Lower lobe of right lung (tissue), 2 donors: ENCODE data around the gene MEIOSIN. TPM values are rescaled to one million over a fixed set of nuclear protein-coding genes. Genes with fewer than 3 reads are reported as not detected.

Experiments
- ATAC-seq, 2 donors: fragments of 200-7000 bp; cut with Tn5 transposase; one replicate each; pipeline ENCODE4 v1.9.1; 2020 to 2022; ENCODE audit warnings: mild to moderate bottlenecking in 2 of 2, moderate library complexity in 2 of 2
- DNase-seq: peaks from one replicate; pipeline ENCODE4 v3.0.0-alpha.2; 2020
- H3K27ac ChIP-seq: fragments of 200-600 bp; one replicate; pipeline ENCODE4 v1.8.0; 2022
- H3K27me3 ChIP-seq: fragments of 200-600 bp; one replicate; pipeline ENCODE4 v1.8.0; 2022; ENCODE audit warnings: low read depth
- H3K36me3 ChIP-seq: fragments of 200-600 bp; one replicate; pipeline ENCODE4 v1.8.0; 2022; ENCODE audit warnings: mild to moderate bottlenecking
- H3K4me1 ChIP-seq: fragments of 200-600 bp; one replicate; pipeline ENCODE4 v1.8.0; 2022
- H3K4me3 ChIP-seq: fragments of 200-600 bp; one replicate; pipeline ENCODE4 v1.8.0; 2022; ENCODE audit warnings: mild to moderate bottlenecking
- H3K9me3 ChIP-seq: fragments of 200-600 bp; one replicate; pipeline ENCODE4 v1.8.0; 2022
- CTCF ChIP-seq: fragments of 200-600 bp; IDR thresholded peaks from one replicate; pipeline ENCODE4 v1.8.0; 2022; ENCODE audit warnings: antibody characterized with exemption, mild to moderate bottlenecking
- intact Hi-C: fragments of 100-400 bp; cut with DNase I; formaldehyde crosslinking; loops from one replicate; pipeline ENCODE4 v1.11.0; 2022
- total RNA-seq: library from RNA; stranded (reverse); fragmentation: NEBNext Ultra II Directional; extraction: Animal tissue kit (Norgen Biotek cat#: 25700); gene quantifications from one replicate; pipeline ENCODE4 v1.2.1, GENCODE V29; 2021
- donor health status: DM: no; HTN: yes; CAD: no; lungs with severe emphysema.

MEIOSIN gene
- total RNA-seq, 1 donor from 2014 or later = not detected

GRCh38 chr19:45768984-45769782 lies 35.9 kb downstream of the MEIOSIN start, which contains the start of gene SIX5:
Gene SIX5 (minus strand): TSS chr19:45769252. CDS start chr19:45768844, 408 bp downstream.
- DNase-seq (peak; percentile 97), ATAC-seq (peak; percentile 78 to 87)
- no peak for TF ChIP-seq CTCF
- peaks cover 26% of the 10 kb centered on the region for H3K27me3 ChIP-seq
- intact Hi-C loops = no loop called here
- H3K4me1 ChIP-seq = peaks cover 41% of the 10 kb centered on the region
- H3K4me3 ChIP-seq = peak within 1 kb of the TSS; percentile 73
- no peaks in the 10 kb centered on the region for H3K9me3 ChIP-seq
- H3K36me3 ChIP-seq = peaks cover 10% of the 10 kb centered on the region
- H3K27ac ChIP-seq = peak within 1 kb of the TSS; percentile 89

GRCh38 chr19:45769821-45770191 lies 36.6 kb downstream of the MEIOSIN start:
- Histone ChIP-seq H3K36me3 (peaks cover 13% of the 10 kb centered on the region), H3K4me3 (peak overlapping the region; percentile 73), H3K9me3 (no peaks in the 10 kb centered on the region), H3K27ac (peak overlapping the region; percentile 89), H3K27me3 (peaks cover 26% of the 10 kb centered on the region), H3K4me1 (peaks cover 34% of the 10 kb centered on the region)
- TF ChIP-seq CTCF = no peak
- intact Hi-C loops = no loop called here
- ATAC-seq (peak in 1 of 2 donors; percentile 3), DNase-seq (peak; percentile 68)

GRCh38 chr19:45770192-45771101 lies 37.2 kb downstream of the MEIOSIN start:
- peak overlapping the region; percentile 89 for H3K27ac ChIP-seq
- intact Hi-C loops = no loop called here
- peak overlapping the region; percentile 73 for H3K4me3 ChIP-seq
- DNase-seq (peak; percentile 96), ATAC-seq (peak; percentile 85 to 89)
- peak; percentile 97 for TF ChIP-seq CTCF
- H3K4me1 ChIP-seq = peaks cover 34% of the 10 kb centered on the region
- no peaks in the 10 kb centered on the region for H3K9me3 ChIP-seq
- peaks cover 14% of the 10 kb centered on the region for H3K36me3 ChIP-seq
- H3K27me3 ChIP-seq = peaks cover 26% of the 10 kb centered on the region

- ATAC-seq (no peak), DNase-seq (no peak)
- H3K27ac ChIP-seq = peak overlapping the region; percentile 89
- peak overlapping the region; percentile 73 for H3K4me3 ChIP-seq
- H3K4me1 ChIP-seq = peaks cover 26% of the 10 kb centered on the region
- peaks cover 16% of the 10 kb centered on the region for H3K36me3 ChIP-seq
- H3K27me3 ChIP-seq = peaks cover 18% of the 10 kb centered on the region
- TF ChIP-seq CTCF = no peak
- H3K9me3 ChIP-seq = no peaks in the 10 kb centered on the region
- intact Hi-C loops = no loop called here
Observed at GRCh38 chr19:45771311-45771933, 38.2 kb downstream of the MEIOSIN start.

- TF ChIP-seq CTCF = no peak
- no peak overlapping the region for H3K4me3 ChIP-seq
- ATAC-seq (no peak), DNase-seq (no peak)
- peaks cover 17% of the 10 kb centered on the region for H3K4me1 ChIP-seq
- H3K36me3 ChIP-seq = peaks cover 24% of the 10 kb centered on the region
- H3K27ac ChIP-seq = no peak overlapping the region
- H3K9me3 ChIP-seq = no peaks in the 10 kb centered on the region
- H3K27me3 ChIP-seq = peaks cover 17% of the 10 kb centered on the region
- intact Hi-C loops = no loop called here
Observed at GRCh38 chr19:45772130-45772840, 39.0 kb downstream of the MEIOSIN start.
